Colonic mucosa (tissue), 4 donors: ENCODE results near the gene ATP6AP1. TPM values are rescaled to one million over a fixed set of nuclear protein-coding genes. Genes with fewer than 3 reads are reported as not detected.

Experiments
- DNase-seq: peaks from one replicate; pipeline ENCODE4 v3.0.0-alpha.2; 2020
- H3K27ac ChIP-seq: fragments of 200-600 bp; one replicate; pipeline ENCODE4 v1.8.0; 2021
- H3K27me3 ChIP-seq: fragments of 200-600 bp; one replicate; pipeline ENCODE4 v1.8.0; 2021
- H3K36me3 ChIP-seq: fragments of 200-600 bp; one replicate; pipeline ENCODE4 v1.8.0; 2021
- H3K4me1 ChIP-seq: fragments of 200-600 bp; one replicate; pipeline ENCODE4 v1.8.0; 2021; ENCODE audit warnings: mild to moderate bottlenecking
- H3K4me3 ChIP-seq: fragments of 200-600 bp; one replicate; pipeline ENCODE4 v1.8.0; 2021
- H3K9ac ChIP-seq, 2 donors: one replicate each; pipeline ENCODE4 v1.7.0; 2013; ENCODE audit warnings: control low read depth in 2 of 2, low read depth in 2 of 2, low read length in 2 of 2
- H3K9me3 ChIP-seq: fragments of 200-600 bp; one replicate; pipeline ENCODE4 v1.8.0; 2021
- intact Hi-C: fragments of 100-400 bp; cut with DNase I; formaldehyde crosslinking; loops from one replicate; pipeline ENCODE4 v1.14.1; 2022
- total RNA-seq, 2 donors: library from RNA; stranded (reverse); fragmentation: NEBNext Ultra II Directional in 1 of 2; extraction: Animal tissue kit (Norgen Biotek cat#: 25700) in 1 of 2; gene quantifications; one replicate each; pipeline ENCODE4 v1.2.1, GENCODE V29; 2021
- TF ChIP-seq, protein P1 (sequence below): fragments of 200-600 bp; IDR thresholded peaks from one replicate; pipeline ENCODE4 v1.8.0; 2022; ENCODE audit warnings: antibody characterized with exemption, mild to moderate bottlenecking
- donor health status: healthy.
- donor health status: DM: no; HTN: no; CAD: no.
- donor health status: DM: no; HTN: no; CAD: no.

The ATP6AP1 gene
- total RNA-seq, 2 donors from 2014 or later = 86.3 to 96.9 TPM

DNA sequence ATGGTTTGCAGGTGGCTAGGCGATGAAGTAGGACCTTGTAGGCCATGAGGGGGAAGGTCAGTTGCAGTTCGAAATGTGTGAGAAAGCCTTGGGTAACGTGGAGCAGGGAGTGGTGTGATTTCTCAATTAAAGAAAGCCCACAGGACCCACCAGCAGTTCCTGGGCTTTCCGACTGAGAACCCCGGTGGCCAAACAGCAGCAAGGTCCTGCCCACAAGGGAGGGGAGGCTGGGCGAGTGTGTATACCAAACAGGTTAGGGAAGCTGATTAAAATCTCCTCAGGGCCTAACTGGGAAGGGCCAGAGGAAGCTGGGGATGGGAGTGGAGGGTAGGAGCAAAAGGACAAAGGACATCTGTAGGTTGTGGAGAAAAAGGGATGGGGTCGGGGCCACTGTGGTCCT, 2.4 kb downstream of the ATP6AP1 start:
- H3K9ac ChIP-seq = no peak overlapping the region
- intact Hi-C loops = no loop called here
- no peaks in the 10 kb centered on the region for H3K4me1 ChIP-seq
- H3K27ac ChIP-seq = peak overlapping the region; percentile 27
- no peaks in the 10 kb centered on the region for H3K36me3 ChIP-seq
- no peak for DNase-seq
- H3K27me3 ChIP-seq = no peaks in the 10 kb centered on the region
- no peaks in the 10 kb centered on the region for H3K9me3 ChIP-seq
- TF ChIP-seq, protein P1, sequence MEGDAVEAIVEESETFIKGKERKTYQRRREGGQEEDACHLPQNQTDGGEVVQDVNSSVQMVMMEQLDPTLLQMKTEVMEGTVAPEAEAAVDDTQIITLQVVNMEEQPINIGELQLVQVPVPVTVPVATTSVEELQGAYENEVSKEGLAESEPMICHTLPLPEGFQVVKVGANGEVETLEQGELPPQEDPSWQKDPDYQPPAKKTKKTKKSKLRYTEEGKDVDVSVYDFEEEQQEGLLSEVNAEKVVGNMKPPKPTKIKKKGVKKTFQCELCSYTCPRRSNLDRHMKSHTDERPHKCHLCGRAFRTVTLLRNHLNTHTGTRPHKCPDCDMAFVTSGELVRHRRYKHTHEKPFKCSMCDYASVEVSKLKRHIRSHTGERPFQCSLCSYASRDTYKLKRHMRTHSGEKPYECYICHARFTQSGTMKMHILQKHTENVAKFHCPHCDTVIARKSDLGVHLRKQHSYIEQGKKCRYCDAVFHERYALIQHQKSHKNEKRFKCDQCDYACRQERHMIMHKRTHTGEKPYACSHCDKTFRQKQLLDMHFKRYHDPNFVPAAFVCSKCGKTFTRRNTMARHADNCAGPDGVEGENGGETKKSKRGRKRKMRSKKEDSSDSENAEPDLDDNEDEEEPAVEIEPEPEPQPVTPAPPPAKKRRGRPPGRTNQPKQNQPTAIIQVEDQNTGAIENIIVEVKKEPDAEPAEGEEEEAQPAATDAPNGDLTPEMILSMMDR = no peak
- H3K4me3 ChIP-seq = no peak overlapping the region

- no peaks in the 10 kb centered on the region for H3K4me1 ChIP-seq
- H3K27me3 ChIP-seq = no peaks in the 10 kb centered on the region
- H3K9me3 ChIP-seq = no peaks in the 10 kb centered on the region
- H3K4me3 ChIP-seq = no peak overlapping the region
- H3K27ac ChIP-seq = no peak overlapping the region
- H3K36me3 ChIP-seq = no peaks in the 10 kb centered on the region
- TF ChIP-seq, protein P1 = no peak
- intact Hi-C loops = no loop called here
- H3K9ac ChIP-seq = no peak overlapping the region
- no peak for DNase-seq
Observed at GRCh38 chrX:154431341-154431740, 2.9 kb downstream of the ATP6AP1 start.

DNA sequence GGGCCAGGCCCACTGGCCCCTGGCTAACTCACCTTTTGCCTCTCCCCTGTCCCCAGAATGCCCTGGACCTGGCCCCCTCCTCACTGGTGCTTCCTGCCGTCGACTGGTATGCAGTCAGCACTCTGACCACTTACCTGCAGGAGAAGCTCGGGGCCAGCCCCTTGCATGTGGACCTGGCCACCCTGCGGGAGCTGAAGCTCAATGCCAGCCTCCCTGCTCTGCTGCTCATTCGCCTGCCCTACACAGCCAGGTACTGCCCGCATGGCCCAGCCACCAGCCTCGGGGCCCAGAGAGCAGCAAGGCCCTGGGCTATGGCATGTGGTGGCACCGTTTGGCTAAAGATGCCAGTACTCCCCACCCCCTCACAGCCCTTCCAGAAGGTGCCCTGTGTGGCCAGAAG, 3.7 kb downstream of the ATP6AP1 start:
- Histone ChIP-seq H3K4me3 (no peak overlapping the region), H3K36me3 (no peaks in the 10 kb centered on the region), H3K9ac (no peak overlapping the region), H3K9me3 (no peaks in the 10 kb centered on the region), H3K27me3 (no peaks in the 10 kb centered on the region), H3K27ac (no peak overlapping the region), H3K4me1 (no peaks in the 10 kb centered on the region)
- TF ChIP-seq, protein P1 = no peak
- no peak for DNase-seq
- intact Hi-C loops = no loop called here

GRCh38 chrX:154433605-154434004, 5.1 kb downstream of the ATP6AP1 start:
- H3K27me3 ChIP-seq = no peaks in the 10 kb centered on the region
- no peak for DNase-seq
- no peaks in the 10 kb centered on the region for H3K36me3 ChIP-seq

GRCh38 chrX:154434394-154435168, 6.1 kb downstream of the ATP6AP1 start:
- Histone ChIP-seq H3K27ac (no peak overlapping the region), H3K27me3 (no peaks in the 10 kb centered on the region), H3K4me1 (no peaks in the 10 kb centered on the region), H3K4me3 (no peak overlapping the region), H3K9me3 (no peaks in the 10 kb centered on the region), H3K36me3 (no peaks in the 10 kb centered on the region), H3K9ac (no peak overlapping the region)
- TF ChIP-seq, protein P1 = no peak
- DNase-seq = no peak
- intact Hi-C loops = no loop called here

More at GRCh38 chrX:154433605-154434004, 5.1 kb downstream of the ATP6AP1 start:
- H3K4me3 ChIP-seq = no peak overlapping the region
- intact Hi-C loops = no loop called here
- no peak overlapping the region for H3K27ac ChIP-seq
- TF ChIP-seq, protein P1 = no peak
- no peak overlapping the region for H3K9ac ChIP-seq
- no peaks in the 10 kb centered on the region for H3K4me1 ChIP-seq
- no peaks in the 10 kb centered on the region for H3K9me3 ChIP-seq
